HUES6 (cell line): Measurements from ENCODE around the gene STRADA.

ENCODE experiments used
- H3K27ac ChIP-seq: 2 replicates; pipeline ENCODE4 v1.7.0; 2013; ENCODE audit warnings: low read depth, mild to moderate bottlenecking, low read length, inconsistent platforms
- H3K27me3 ChIP-seq: 2 replicates; pipeline ENCODE4 v1.6.1; 2013; ENCODE audit warnings: low read length; ENCODE audit not compliant: control insufficient read depth, insufficient read depth
- H3K36me3 ChIP-seq: 2 replicates; pipeline ENCODE4 v1.6.1; 2013; ENCODE audit warnings: low read length; ENCODE audit not compliant: control insufficient read depth, insufficient read depth
- H3K4me1 ChIP-seq: 2 replicates; pipeline ENCODE4 v1.6.1; 2013; ENCODE audit warnings: low read length; ENCODE audit not compliant: control insufficient read depth, insufficient read depth
- H3K4me3 ChIP-seq: 2 replicates; pipeline ENCODE4 v1.5.1; 2013; ENCODE audit warnings: low read depth, low read length
- H3K9ac ChIP-seq: one replicate; pipeline ENCODE4 v1.6.1; 2013; ENCODE audit warnings: mild to moderate bottlenecking, low read length
- H3K9me3 ChIP-seq: 2 replicates; pipeline ENCODE4 v1.6.1; 2013; ENCODE audit warnings: low read depth, low read length; ENCODE audit not compliant: control insufficient read depth, insufficient read depth

STRADA gene

GRCh38 chr17:63774141-63774968, 32.8 kb upstream of the STRADA start, which contains the start of gene DDX42:
Gene DDX42, plus strand, starts transcription at chr17:63774170. Its CDS starts 12,880 bp downstream, at chr17:63787050.
- H3K36me3 ChIP-seq: peaks cover 33% of the 10 kb centered on the region

GRCh38 chr17:63773272-63774140, 31.9 kb upstream of the STRADA start, which contains the start of gene CCDC47:
Gene CCDC47, minus strand, starts transcription at chr17:63773597. Its CDS starts 7,422 bp downstream, at chr17:63766175.
- Histone ChIP-seq H3K36me3 (peaks cover 25% of the 10 kb centered on the region), H3K9me3 (no peaks in the 10 kb centered on the region), H3K27ac (peak within 1 kb of the TSS; percentile 96), H3K27me3 (no peaks in the 10 kb centered on the region), H3K4me3 (peak within 1 kb of the TSS; percentile 91), H3K4me1 (0 out of 2 replicates have a peak, but pooled peaks cover 8% of the 10 kb centered on the region), H3K9ac (peak within 1 kb of the TSS; percentile 94)

More at GRCh38 chr17:63774141-63774968, 32.8 kb upstream of the STRADA start, which contains the start of gene DDX42:
- H3K27ac ChIP-seq: peak within 1 kb of the TSS; percentile 96
- no peaks in the 10 kb centered on the region for H3K9me3 ChIP-seq
- peak within 1 kb of the TSS; percentile 94 for H3K9ac ChIP-seq
- H3K4me1 ChIP-seq: 0 out of 2 replicates have a peak, but pooled peaks cover 8% of the 10 kb centered on the region
- H3K27me3 ChIP-seq: no peaks in the 10 kb centered on the region
- peak within 1 kb of the TSS; percentile 91 for H3K4me3 ChIP-seq

GRCh38 chr17:63772801-63773271, 31.2 kb upstream of the STRADA start:
- H3K4me3 ChIP-seq: peak overlapping the region; percentile 91
- H3K9me3 ChIP-seq: no peaks in the 10 kb centered on the region
- peak overlapping the region; percentile 94 for H3K9ac ChIP-seq
- H3K27me3 ChIP-seq: no peaks in the 10 kb centered on the region
- H3K4me1 ChIP-seq: 0 out of 2 replicates have a peak, but pooled peaks cover 8% of the 10 kb centered on the region
- H3K36me3 ChIP-seq: peaks cover 19% of the 10 kb centered on the region
- H3K27ac ChIP-seq: peak overlapping the region; percentile 68; the same call in 1 of the 2 replicates

GRCh38 chr17:63768433-63768832, 26.8 kb upstream of the STRADA start:
- H3K36me3 ChIP-seq: peaks cover 24% of the 10 kb centered on the region
- no peaks in the 10 kb centered on the region for H3K27me3 ChIP-seq
- H3K9ac ChIP-seq: no peak overlapping the region
- H3K4me3 ChIP-seq: no peak overlapping the region
- no peaks in the 10 kb centered on the region for H3K9me3 ChIP-seq
- H3K4me1 ChIP-seq: no peaks in the 10 kb centered on the region
- no peak overlapping the region for H3K27ac ChIP-seq

DNA sequence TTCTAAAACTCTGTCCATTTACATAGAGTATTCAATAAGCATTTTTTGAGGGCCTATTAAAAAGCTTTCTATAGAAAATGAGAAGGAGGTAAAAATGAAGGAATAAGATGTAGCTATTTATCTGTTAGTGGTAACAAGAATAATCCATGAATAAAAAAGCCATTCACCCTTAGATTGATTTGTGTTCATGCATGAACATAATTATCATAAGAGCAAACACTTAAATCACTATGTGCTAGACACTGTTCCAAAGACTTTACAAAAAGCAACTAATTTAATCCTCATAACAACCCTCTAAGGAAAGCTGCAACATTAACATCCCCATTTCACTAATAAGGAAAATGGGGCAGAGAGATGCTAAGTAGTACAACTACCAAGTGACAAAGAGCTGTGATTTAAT, 25.2 kb upstream of the STRADA start:
- Histone ChIP-seq H3K9me3 (no peaks in the 10 kb centered on the region), H3K27me3 (no peaks in the 10 kb centered on the region), H3K4me1 (no peaks in the 10 kb centered on the region), H3K9ac (no peak overlapping the region), H3K4me3 (no peak overlapping the region), H3K27ac (no peak overlapping the region), H3K36me3 (peaks cover 41% of the 10 kb centered on the region)

DNA sequence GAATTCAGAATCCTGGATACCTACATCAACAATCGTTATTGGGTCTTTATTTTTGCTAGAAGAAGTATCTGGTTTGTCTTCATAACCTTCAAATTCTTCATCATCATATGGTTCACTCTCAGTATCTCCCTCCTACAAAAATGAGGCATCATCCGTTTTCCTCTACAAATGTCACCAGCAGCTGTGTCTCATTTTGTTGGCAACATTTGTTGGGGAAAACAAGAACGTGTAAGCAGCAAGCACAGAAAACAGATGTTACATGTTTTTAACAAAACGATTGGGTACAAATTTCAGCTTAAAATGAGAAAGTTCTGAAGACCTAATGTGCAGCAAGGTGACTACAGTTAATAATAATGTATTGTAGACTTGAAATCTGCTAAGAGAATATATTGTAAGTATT, 23.1 kb upstream of the STRADA start:
- Histone ChIP-seq H3K27ac (no peak overlapping the region), H3K36me3 (peaks cover 58% of the 10 kb centered on the region), H3K9me3 (no peaks in the 10 kb centered on the region), H3K27me3 (no peaks in the 10 kb centered on the region), H3K4me3 (no peak overlapping the region), H3K4me1 (no peaks in the 10 kb centered on the region), H3K9ac (no peak overlapping the region)

GRCh38 chr17:63762161-63763078, 20.8 kb upstream of the STRADA start:
- peaks cover 72% of the 10 kb centered on the region for H3K36me3 ChIP-seq

GRCh38 chr17:63760771-63761539, 19.4 kb upstream of the STRADA start:
- no peak overlapping the region for H3K27ac ChIP-seq
- H3K27me3 ChIP-seq: no peaks in the 10 kb centered on the region
- H3K9me3 ChIP-seq: no peaks in the 10 kb centered on the region
- H3K4me1 ChIP-seq: no peaks in the 10 kb centered on the region
- H3K36me3 ChIP-seq: peaks cover 87% of the 10 kb centered on the region
- no peak overlapping the region for H3K4me3 ChIP-seq
- no peak overlapping the region for H3K9ac ChIP-seq

More at GRCh38 chr17:63762161-63763078, 20.8 kb upstream of the STRADA start:
- Histone ChIP-seq H3K4me1 (no peaks in the 10 kb centered on the region), H3K9ac (no peak overlapping the region), H3K4me3 (no peak overlapping the region), H3K27ac (no peak overlapping the region), H3K27me3 (no peaks in the 10 kb centered on the region), H3K9me3 (no peaks in the 10 kb centered on the region)

GRCh38 chr17:63758428-63758827, 16.8 kb upstream of the STRADA start:
- no peaks in the 10 kb centered on the region for H3K4me1 ChIP-seq
- peaks cover 90% of the 10 kb centered on the region for H3K36me3 ChIP-seq
- H3K27ac ChIP-seq: no peak overlapping the region
- H3K9ac ChIP-seq: no peak overlapping the region
- no peaks in the 10 kb centered on the region for H3K27me3 ChIP-seq
- no peak overlapping the region for H3K4me3 ChIP-seq
- no peaks in the 10 kb centered on the region for H3K9me3 ChIP-seq
